Neutrophil (primary cell): ENCODE results near the gene AMH.
A peak's percentile ranks its signal among the peaks of the same experiment; 100 is the strongest.

ENCODE experiments used
- H3K27ac ChIP-seq: fragments of 200-600 bp; sonication (generic); 2 replicates; pipeline ENCODE4 v1.5.1; 2016; ENCODE audit warnings: mild to moderate bottlenecking, moderate library complexity
- H3K27me3 ChIP-seq: fragments of 200-600 bp; sonication (generic); 2 replicates; pipeline ENCODE4 v1.6.0; 2016; ENCODE audit warnings: mild to moderate bottlenecking
- H3K36me3 ChIP-seq: fragments of 200-600 bp; sonication (generic); 2 replicates; pipeline ENCODE4 v1.5.1; 2017
- H3K4me1 ChIP-seq, 2 experiments: fragments of 200-600 bp in 1 of 2; sonication (generic) in 1 of 2; 1 replicate in 1 of 2; 2 replicates in 1 of 2; pipeline versions ENCODE4 v1.5.1 to v1.6.1; 2013 to 2016; ENCODE audit warnings: low read depth in 1 of 2, low read length in 1 of 2, mild to moderate bottlenecking in 1 of 2, moderate library complexity in 1 of 2; ENCODE audit not compliant: control insufficient read depth in 1 of 2, insufficient read depth in 1 of 2
- H3K4me3 ChIP-seq, 2 experiments: fragments of 200-600 bp in 1 of 2; sonication (generic) in 1 of 2; 1 replicate in 1 of 2; 2 replicates in 1 of 2; pipeline ENCODE4 v1.5.1; 2013 to 2016; ENCODE audit warnings: low read depth in 1 of 2, low read length in 1 of 2, mild to moderate bottlenecking in 1 of 2, moderate library complexity in 1 of 2
- H3K9me3 ChIP-seq: fragments of 200-600 bp; sonication (generic); 2 replicates; pipeline ENCODE4 v1.5.1; 2016
- CTCF ChIP-seq: fragments of 200-600 bp; sonication (generic); IDR thresholded peaks from 2 replicates; pipeline ENCODE4 v1.5.1; 2016; ENCODE audit warnings: antibody characterized with exemption

Gene AMH

GRCh38 chr19:2251106-2252054 is 2.3 kb downstream of the AMH start:
- no peaks in the 10 kb centered on the region for H3K9me3 ChIP-seq
- peaks cover 66% of the 10 kb centered on the region for H3K27me3 ChIP-seq
- H3K36me3 ChIP-seq: peaks cover 28% of the 10 kb centered on the region
- H3K27ac ChIP-seq: no peak overlapping the region
- H3K4me3 ChIP-seq: peak overlapping the region; percentile 38 to 61
- H3K4me1 ChIP-seq: peaks cover 40 to 42% of the 10 kb centered on the region in 2 experiments
- TF ChIP-seq CTCF: no peak

GRCh38 chr19:2252055-2252796 is 3.1 kb downstream of the AMH start:
- H3K27me3 ChIP-seq: peaks cover 66% of the 10 kb centered on the region
- no peaks in the 10 kb centered on the region for H3K9me3 ChIP-seq

GRCh38 chr19:2252797-2253105 is 3.6 kb downstream of the AMH start:
- H3K4me1 ChIP-seq: peaks cover 40 to 42% of the 10 kb centered on the region in 2 experiments
- peaks cover 66% of the 10 kb centered on the region for H3K27me3 ChIP-seq
- TF ChIP-seq CTCF: no peak
- no peak overlapping the region for H3K27ac ChIP-seq
- H3K36me3 ChIP-seq: peaks cover 14% of the 10 kb centered on the region
- H3K9me3 ChIP-seq: no peaks in the 10 kb centered on the region
- peak overlapping the region; percentile 38 to 61 for H3K4me3 ChIP-seq

More at GRCh38 chr19:2252055-2252796, 3.1 kb downstream of the AMH start:
- Histone ChIP-seq H3K4me1 (peaks cover 40 to 42% of the 10 kb centered on the region in 2 experiments), H3K36me3 (peaks cover 19% of the 10 kb centered on the region), H3K4me3 (peak overlapping the region; percentile 38 to 61), H3K27ac (no peak overlapping the region)
- no peak for TF ChIP-seq CTCF

- peaks cover 8% of the 10 kb centered on the region for H3K36me3 ChIP-seq
- H3K4me1 ChIP-seq: peaks cover 40 to 42% of the 10 kb centered on the region in 2 experiments
- H3K27ac ChIP-seq: no peak overlapping the region
- peak overlapping the region; percentile 38 to 61 for H3K4me3 ChIP-seq
- H3K27me3 ChIP-seq: peaks cover 66% of the 10 kb centered on the region
- TF ChIP-seq CTCF: peak; percentile 31
- H3K9me3 ChIP-seq: no peaks in the 10 kb centered on the region
These were observed 4.3 kb downstream of the AMH start for GRCh38 chr19:2253106-2254063.
